Transverse colon (tissue), 3 donors: ENCODE results near the gene SCGB1C2.

Experiments
- CTCF ChIP-seq, 5 experiments: fragments of 200-600 bp in 3 of 5; fragments of 450-650 bp in 2 of 5; sonication (generic) in 3 of 5; IDR thresholded peaks; 1 replicate in 2 of 5; 2 replicates in 3 of 5; pipeline ENCODE4 v1.5.1; 2016 to 2017; ENCODE audit warnings: antibody characterized with exemption in 5 of 5, inconsistent platforms in 3 of 5, mild to moderate bottlenecking in 2 of 5, moderate library complexity in 1 of 5
- POLR2A ChIP-seq: fragments of 450-650 bp; IDR thresholded peaks from one replicate; pipeline ENCODE4 v1.6.1; 2016; ENCODE audit warnings: antibody characterized with exemption, mild to moderate bottlenecking, moderate library complexity

DNA sequence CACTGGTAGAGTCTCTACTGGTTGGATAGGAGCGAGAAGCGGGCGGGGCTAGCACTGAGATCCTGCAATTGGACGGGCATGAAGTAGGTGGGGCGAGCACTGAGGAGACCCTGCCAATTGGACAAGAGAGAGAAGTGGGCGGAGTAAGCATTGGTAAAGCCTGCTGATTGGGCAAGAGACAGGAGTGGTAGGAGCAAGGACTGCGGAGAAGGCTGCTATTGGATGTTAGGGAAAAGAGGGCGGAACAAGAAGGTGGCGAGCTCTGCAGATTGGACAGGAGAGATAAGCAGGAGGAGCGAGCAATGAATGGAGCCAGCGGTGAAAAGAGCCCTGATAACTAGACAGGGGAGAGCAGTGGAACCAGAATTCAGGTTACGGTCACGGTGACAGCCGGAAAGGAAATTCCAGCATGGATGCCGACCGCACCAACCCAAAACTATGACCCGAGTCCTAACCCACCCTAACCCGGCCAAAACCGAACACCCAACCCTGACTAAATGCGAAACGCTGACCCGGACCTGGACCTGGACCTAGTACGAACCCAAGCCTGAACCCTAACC, 4.8 kb downstream of the SCGB1C2 start:
- no peak for TF ChIP-seq CTCF (IDR thresholded peaks at IDR 0.05)
- no peak for TF ChIP-seq POLR2A
